B cell (primary cell): Measurements from ENCODE around the gene ARMS2.

ENCODE experiments used
- EZH2 ChIP-seq: IDR thresholded peaks from 2 replicates; pipeline ENCODE4 v1.6.1; 2012; ENCODE audit warnings: borderline replicate concordance, low read depth, mild to moderate bottlenecking, moderate library complexity, low read length; ENCODE audit not compliant: insufficient read depth, poor library complexity, severe bottlenecking
- TF ChIP-seq, protein P1 (sequence below): fragments of 200-600 bp; IDR thresholded peaks from one replicate; pipeline ENCODE4 v1.8.0; 2022; ENCODE audit warnings: antibody characterized with exemption, mild to moderate bottlenecking

DNA sequence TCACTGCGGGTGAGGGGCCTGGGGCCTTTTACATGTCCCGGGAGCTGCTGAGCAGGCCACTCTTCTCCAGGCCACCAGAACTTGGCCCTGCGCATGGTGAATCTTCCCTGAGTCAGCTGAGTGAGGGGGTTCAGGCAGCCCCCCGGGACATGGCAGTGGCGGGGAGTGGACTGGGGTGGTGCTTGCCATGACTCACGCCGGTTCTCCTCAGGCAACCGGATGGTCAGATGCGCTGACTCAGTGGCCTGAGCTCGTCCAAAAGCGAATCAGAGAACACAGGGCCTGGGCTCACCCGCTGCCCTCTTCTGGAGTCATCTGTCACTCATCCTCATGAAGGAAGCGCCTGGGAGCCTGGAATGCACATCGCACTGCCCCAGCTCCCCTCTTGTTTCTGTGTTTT is 40.4 kb downstream of the ARMS2 start:
- TF ChIP-seq, protein P1, sequence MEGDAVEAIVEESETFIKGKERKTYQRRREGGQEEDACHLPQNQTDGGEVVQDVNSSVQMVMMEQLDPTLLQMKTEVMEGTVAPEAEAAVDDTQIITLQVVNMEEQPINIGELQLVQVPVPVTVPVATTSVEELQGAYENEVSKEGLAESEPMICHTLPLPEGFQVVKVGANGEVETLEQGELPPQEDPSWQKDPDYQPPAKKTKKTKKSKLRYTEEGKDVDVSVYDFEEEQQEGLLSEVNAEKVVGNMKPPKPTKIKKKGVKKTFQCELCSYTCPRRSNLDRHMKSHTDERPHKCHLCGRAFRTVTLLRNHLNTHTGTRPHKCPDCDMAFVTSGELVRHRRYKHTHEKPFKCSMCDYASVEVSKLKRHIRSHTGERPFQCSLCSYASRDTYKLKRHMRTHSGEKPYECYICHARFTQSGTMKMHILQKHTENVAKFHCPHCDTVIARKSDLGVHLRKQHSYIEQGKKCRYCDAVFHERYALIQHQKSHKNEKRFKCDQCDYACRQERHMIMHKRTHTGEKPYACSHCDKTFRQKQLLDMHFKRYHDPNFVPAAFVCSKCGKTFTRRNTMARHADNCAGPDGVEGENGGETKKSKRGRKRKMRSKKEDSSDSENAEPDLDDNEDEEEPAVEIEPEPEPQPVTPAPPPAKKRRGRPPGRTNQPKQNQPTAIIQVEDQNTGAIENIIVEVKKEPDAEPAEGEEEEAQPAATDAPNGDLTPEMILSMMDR, result no peak
- TF ChIP-seq EZH2, result no peak
